GM10248 (cell line): ENCODE data around the gene KCNN4.

Experiments used
- CTCF ChIA-PET: fragments of 300-600 bp; sonication (Branson Sonifier 250); formaldehyde crosslinking; extraction: SDS; loops from one replicate; lab custom pipeline; 2021; ENCODE audit warnings: antibody characterized with exemption; lab: Yijun Ruan, JAX
- POLR2A ChIA-PET: fragments of 350-650 bp; sonication (Branson Sonifier 250); formaldehyde crosslinking; extraction: SDS; loops from one replicate; lab custom pipeline; 2020; ENCODE audit warnings: antibody characterized with exemption; lab: Yijun Ruan, JAX
- DNase-seq: peaks from one replicate; pipeline ENCODE4 v3.0.0; 2012; ENCODE audit errors: extremely low spot score
- TF ChIP-seq, protein P1 (sequence below): IDR thresholded peaks from 2 replicates; pipeline ENCODE4 v1.5.1; 2012; ENCODE audit warnings: mild to moderate bottlenecking, low read depth; ENCODE audit errors: extremely low read depth, missing control alignments, control extremely low read depth

The KCNN4 gene

DNA sequence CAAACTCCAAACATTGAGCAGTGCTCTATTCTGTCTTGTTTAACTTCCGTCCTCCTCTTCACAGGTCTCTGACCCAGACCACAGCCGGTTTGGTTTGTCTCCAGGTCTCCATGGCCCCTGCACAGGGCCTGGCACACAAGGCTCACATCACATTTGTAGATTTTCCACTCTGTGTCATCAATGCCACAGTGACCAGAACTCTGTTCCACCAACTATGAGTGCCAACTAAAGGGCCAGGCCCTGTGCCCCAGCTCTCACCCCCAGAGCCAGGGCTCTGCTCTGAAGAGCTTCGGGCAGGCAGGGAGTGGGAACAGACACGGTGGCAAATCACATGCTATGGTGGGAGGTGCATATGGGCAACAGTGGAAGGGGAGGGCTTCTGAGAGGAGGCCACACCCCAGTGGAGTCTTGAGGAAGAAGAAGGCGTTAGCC lies 42.0 kb downstream of the KCNN4 start:
- POLR2A ChIA-PET, result no interaction called here
- CTCF ChIA-PET, result interaction anchor here (0.6 to 2.2 kb wide), 4 partner anchors 26 to 73 kb away, joined by 3 to 6 read pairs (median 3); no protein-coding TSS in a partner anchor
- TF ChIP-seq, protein P1, sequence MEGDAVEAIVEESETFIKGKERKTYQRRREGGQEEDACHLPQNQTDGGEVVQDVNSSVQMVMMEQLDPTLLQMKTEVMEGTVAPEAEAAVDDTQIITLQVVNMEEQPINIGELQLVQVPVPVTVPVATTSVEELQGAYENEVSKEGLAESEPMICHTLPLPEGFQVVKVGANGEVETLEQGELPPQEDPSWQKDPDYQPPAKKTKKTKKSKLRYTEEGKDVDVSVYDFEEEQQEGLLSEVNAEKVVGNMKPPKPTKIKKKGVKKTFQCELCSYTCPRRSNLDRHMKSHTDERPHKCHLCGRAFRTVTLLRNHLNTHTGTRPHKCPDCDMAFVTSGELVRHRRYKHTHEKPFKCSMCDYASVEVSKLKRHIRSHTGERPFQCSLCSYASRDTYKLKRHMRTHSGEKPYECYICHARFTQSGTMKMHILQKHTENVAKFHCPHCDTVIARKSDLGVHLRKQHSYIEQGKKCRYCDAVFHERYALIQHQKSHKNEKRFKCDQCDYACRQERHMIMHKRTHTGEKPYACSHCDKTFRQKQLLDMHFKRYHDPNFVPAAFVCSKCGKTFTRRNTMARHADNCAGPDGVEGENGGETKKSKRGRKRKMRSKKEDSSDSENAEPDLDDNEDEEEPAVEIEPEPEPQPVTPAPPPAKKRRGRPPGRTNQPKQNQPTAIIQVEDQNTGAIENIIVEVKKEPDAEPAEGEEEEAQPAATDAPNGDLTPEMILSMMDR, result no peak
- DNase-seq, result no peak

DNA sequence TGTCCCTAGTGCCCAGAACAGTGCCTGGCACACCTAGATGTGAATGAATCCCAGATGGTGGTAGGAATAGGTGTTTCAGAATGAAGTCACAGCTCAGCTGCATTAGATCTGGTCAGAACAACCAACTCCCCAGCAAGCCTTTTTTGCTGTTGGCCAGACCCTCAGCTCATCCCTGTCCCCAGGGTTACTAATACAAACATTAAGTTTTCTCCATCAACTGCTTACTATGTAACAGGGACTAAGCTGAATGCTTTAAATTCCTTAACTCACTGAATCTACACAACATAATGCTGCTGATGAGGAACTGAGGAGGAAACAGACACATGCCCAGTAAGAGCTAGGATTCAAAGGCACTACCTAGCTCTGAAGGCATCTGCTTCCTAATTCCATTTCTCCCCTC lies 44.8 kb downstream of the KCNN4 start:
- POLR2A ChIA-PET, result interaction anchor here (0.7 kb wide), 1 partner anchor 43 kb away, joined by 3 read pairs; no protein-coding TSS in a partner anchor

DNA sequence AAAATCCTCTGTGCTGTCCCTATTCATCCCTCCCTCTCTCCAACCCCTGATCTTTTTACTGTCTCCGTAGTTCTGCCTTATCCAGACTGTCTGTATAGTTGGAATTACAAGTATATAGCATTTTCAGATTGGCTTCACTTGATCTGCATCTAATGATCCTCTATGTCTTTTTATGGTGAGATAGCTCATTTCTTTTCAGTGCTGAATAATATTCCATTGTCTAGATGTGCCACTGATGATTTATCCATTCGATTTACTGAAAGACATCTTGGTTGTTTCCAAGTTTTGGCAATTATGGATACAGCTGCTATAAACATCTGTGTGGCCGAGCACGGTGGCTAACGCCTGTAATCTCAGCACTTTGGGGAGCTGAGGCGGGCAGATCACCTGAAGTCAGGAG lies 45.8 kb downstream of the KCNN4 start:
- TF ChIP-seq, protein P1, result no peak
- no peak for DNase-seq
- ChIA-PET POLR2A (no interaction called here), CTCF (interaction anchor here (0.9 to 3.7 kb wide), 4 partner anchors 8 to 67 kb away, joined by 4 to 21 read pairs (median 4); no protein-coding TSS in a partner anchor)

More for the DNA sequence above, 44.8 kb downstream of the KCNN4 start:
- no peak for DNase-seq
- CTCF ChIA-PET, result interaction anchor here (1.2 to 3.7 kb wide), 6 partner anchors 9 to 74 kb away, joined by 3 to 21 read pairs (median 4); no protein-coding TSS in a partner anchor
- TF ChIP-seq, protein P1, result no peak

DNA sequence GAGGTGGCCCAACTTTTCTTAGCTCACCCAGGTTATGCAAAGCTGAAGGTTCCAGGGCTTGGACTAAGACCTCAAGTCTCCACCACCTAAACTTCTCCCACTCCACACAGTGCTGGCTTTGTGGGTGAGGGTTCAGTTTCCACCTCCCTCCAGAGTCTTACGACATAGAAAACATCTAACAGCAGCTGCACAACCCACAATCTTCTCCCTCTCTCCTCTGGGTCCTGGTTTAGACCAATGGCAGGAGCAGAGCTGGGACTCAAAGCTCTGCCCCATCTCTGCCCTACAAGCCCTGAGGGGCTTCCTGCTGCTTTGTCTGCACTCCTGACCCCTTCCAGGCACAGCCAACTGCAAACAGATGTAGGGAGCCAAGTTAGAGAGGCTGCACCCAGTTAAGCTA lies 48.9 kb downstream of the KCNN4 start:
- CTCF ChIA-PET, result interaction anchor here (1.2 to 2.0 kb wide), 3 partner anchors 13 to 78 kb away, joined by 4 to 6 read pairs (median 5); no protein-coding TSS in a partner anchor
- TF ChIP-seq, protein P1, result no peak
- POLR2A ChIA-PET, result no interaction called here
- no peak for DNase-seq

DNA sequence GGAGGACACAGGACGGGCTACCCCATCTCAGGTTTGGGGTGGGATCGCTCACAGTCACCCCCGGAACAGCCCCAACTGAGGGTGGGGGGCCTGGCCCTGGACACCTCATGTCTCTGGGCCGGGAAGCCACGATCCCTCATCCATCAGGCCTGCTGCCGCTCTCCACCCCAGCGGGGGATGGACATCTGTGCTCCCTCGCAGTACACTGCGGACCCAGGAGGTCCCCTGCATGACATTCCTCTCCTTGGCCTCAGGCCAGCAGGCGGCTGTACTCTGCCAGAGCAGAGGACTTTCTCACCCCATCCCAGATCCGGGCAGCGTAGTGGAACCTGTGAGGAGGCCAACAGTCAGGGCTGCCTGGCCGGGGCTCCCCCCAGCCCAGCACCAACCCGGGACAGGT lies 49.4 kb downstream of the KCNN4 start:
- ChIA-PET CTCF (no interaction called here), POLR2A (no interaction called here)
- TF ChIP-seq, protein P1, result no peak
- no peak for DNase-seq

DNA sequence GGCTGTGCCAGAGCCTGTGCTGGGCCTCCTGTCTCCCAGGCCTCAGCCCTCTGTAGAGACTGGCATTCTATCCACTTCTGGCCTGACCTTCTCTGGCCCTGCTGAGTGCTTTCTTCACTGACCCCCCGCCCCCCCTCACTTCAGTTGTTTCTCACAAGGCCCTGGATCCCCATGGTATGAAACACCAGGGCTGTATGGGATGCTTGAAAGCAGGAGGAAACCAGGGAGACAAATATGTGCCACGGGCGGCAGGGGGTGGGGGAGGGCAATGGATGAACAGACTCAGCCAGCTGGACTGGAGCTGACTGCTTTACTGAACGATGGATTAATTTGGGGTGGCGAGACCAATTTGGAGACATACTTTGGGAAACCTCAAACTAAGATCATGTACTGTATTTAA lies 50.9 kb downstream of the KCNN4 start:
- ChIA-PET CTCF (interaction anchor here (1.1 to 1.3 kb wide), 2 partner anchors 8 to 15 kb away, joined by 3 to 4 read pairs; no protein-coding TSS in a partner anchor), POLR2A (no interaction called here)
- TF ChIP-seq, protein P1, result no peak
- no peak for DNase-seq

DNA sequence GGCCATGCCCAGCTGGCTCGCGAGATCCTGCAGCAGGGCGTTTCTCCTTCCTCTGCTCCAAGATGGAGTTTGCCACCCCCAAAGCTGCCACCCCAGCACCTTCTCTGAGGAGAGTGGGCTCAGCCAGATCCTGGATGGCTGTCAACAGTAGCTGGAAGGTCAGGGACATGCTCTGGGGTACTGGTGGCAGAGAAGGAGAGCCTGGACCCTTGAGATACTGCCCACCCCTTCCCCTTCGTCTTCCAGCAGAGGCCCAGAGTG lies 53.2 kb downstream of the KCNN4 start:
- POLR2A ChIA-PET, result no interaction called here
- DNase-seq, result no peak
- CTCF ChIA-PET, result no interaction called here
- TF ChIP-seq, protein P1, result no peak
